ENCODE measurements around the gene NUP37.
"Not testable (repeated sequence)": the region's sequence is repeated elsewhere in the genome, so short reads cannot be mapped to it uniquely, and the experiment has no call there.

Gene NUP37

GRCh38 chr12:102089228-102089835 lies 30.6 kb downstream of the NUP37 start:
- not testable (repeated sequence) for DNase-seq

DNA sequence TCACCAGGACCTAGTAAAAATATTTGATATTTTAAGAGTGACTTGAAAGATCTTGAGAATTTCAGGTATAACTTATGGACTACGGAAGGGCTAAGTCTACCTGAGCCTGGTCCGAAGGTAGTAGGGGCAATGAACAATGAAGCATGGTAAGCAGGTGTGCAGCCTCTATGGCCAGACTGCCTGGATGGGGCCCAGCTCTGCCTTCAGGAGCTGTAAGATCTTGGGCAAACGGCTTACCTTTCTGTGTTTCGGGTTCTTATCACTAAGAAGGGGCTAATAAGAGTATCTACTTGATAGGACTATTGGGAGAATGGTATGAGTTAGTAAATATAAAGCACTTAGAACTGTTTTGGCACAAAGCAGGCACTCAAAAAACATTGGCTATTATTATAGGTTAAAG lies 39.1 kb downstream of the NUP37 start:
- no peak for DNase-seq

GRCh38 chr12:102072092-102072491 lies 47.8 kb downstream of the NUP37 start:
- DNase-seq: not testable (repeated sequence)

GRCh38 chr12:102069707-102070106 lies 50.2 kb downstream of the NUP37 start:
- DNase-seq: no peak

- DNase-seq: no peak
Observed at GRCh38 chr12:102067574-102068258, 52.2 kb downstream of the NUP37 start.

DNA sequence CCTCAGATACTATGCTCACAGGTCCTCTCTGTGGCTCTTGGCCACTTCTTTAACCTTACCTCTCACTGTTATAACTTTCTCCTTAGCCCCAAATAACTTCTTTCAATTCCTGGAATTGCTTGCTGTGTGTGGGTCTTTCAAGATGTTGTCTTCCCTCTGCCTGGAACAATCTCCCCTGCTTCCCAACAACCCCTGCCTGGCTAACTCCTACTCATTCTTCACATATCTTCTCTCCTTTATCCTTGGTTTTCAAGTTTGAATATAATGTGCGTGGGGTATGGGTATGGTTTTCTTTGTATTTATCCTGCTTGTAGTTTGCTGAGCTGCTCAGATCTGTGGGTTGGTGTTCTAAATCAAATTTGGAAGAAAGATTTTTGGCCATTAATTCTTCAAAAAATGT lies 55.4 kb downstream of the NUP37 start:
- DNase-seq: no peak

GRCh38 chr12:102063069-102063468 lies 56.8 kb downstream of the NUP37 start:
- DNase-seq: no peak

GRCh38 chr12:102062419-102062806 lies 57.5 kb downstream of the NUP37 start:
- DNase-seq: peak; percentile 3

- peak; percentile 96 for DNase-seq
Observed at GRCh38 chr12:102061560-102062418, 58.1 kb downstream of the NUP37 start, which contains the start of gene WASHC3. Gene WASHC3 (minus strand): TSS chr12:102061991. CDS start chr12:102061962, 29 bp downstream.

DNA sequence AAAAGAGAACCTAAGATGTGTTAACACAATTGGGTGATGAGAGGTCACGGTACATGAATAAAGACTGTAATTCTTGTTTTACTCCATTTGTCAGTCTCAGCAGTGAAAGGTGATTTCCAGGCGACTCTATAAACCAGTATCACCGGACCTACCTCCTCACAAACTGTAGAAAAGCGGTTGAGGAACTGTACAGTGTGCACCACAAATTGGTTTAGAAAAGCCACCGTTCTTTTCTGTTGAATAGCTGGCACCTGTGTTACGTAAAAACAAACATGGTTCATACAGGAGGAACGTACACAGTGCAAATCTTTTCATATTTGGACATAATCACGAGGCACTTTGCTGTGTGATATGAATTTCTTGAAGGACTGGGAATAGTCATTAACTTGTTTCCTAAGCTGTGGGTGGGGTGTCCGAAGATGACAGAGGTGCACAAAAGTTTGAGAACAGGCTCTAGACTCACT lies 58.8 kb downstream of the NUP37 start:
- no peak for DNase-seq

DNA sequence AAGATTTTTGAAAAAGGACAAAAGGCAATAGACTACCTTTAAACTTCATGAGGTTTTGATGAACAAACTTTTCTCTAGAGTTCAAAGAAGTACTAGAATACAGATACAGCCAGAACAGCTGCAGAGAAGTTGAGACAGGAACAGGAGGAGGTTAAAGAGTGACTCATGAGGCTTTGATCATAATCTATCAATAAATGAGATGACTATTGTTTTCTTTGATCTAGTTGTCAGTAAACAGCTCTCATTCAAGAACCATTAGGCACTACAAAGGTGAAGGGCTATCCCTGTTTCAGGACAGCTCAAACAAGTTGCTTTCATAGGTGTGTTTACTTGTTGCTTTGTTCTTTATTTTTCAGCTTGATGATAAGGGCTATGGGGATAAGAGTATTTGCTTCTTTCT lies 60.6 kb downstream of the NUP37 start:
- DNase-seq: peak; percentile 7

DNA sequence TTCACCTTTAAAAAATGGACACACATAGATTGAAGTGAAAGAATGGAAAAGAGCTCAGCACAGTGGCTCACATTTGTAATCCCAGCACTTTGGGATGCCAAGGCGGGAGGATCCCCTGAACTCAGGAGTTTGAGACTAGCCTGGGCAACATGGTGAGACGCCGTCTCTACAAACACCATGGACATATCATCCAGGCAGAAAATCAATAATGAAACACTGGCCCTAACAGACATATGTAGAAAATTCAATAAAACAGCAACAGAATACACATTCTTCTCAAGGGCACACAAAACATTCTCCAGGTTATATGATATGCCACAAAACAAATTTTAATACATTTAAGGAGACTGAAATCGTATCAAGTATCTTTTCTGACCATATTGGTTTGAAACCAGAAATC lies 65.6 kb downstream of the NUP37 start:
- no peak for DNase-seq

DNA sequence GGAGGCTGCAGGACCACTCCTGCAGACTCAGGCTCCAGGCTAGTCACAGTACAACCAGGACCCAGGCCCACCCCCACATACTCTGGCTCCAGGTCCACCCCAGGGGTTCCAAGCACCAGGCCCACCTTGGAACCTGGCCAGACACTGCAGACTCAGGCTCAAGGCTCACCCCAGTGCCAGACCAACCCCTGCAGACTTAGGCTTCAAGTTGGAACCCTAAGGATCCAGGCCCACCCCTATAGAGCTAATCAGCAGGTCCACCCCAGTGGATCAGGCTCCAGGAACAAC lies 66.9 kb downstream of the NUP37 start:
- DNase-seq: no peak

DNA sequence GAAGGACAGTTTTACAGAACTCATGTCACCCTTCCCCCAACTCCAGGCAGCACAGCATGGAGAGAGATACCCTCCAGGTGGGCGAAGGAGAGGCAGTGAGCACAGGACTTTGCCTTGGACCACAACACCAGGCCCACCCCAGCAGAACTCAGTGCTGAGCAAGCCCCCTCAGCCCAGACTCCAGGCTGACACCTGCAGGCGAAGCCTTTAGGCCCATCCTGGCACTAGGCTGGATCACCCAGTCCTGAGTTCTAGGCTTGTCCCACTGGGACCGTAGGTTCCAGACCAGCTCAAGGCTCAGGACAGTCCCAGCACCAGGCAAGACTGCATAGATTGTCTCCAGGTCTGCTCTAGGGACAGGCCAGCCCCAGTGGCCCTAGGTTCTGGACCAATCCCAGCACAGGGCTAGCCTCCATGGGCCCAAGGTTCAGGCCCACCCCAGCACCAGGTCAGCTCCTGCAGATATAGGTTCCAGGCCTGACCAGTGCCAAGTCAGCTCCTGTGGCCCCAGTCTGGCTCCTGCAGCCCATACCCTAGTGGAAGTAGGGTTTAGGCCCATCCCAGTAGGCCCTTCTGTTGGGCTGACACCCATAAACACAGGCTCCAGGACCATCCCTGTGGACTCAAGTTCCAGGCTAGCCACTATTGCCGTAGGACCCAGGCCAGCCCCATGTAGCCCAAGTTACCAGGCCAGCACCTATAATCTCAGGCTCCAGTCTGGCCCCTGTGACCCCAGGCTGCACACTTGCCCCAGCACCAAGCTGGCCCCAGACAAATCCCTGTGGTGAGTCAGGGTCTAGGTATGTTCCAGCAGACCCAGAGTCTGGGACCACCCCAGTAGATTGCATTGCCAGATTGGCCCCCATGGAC lies 67.5 kb downstream of the NUP37 start:
- DNase-seq: no peak

DNA sequence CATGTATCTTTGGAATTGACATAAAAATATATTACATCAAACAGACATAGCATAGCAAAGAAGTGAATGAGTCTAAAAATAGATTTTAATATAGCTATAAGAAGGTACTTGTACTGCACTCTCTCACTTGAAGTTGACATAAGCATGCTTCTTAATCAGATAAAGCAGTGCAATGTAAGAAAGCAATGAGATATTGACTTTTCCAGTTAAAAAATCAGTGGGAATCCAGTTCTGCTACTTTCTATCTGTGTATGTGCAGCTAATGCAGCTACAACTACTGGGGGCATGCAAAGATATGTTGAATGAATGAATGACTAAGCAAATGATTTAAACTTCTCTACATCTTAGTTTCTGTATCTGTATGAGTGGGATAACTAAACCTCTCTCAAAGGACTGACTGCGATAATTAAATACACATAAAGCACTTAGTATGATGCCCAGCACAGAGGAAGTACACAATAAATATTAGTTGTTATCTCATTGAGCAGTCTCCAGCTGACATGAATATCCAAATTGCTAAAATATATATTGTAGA lies 68.4 kb downstream of the NUP37 start:
- DNase-seq: no peak

- no peak for DNase-seq
Observed at GRCh38 chr12:102050660-102051430, 69.1 kb downstream of the NUP37 start.

GRCh38 chr12:102043928-102044327 lies 76.0 kb downstream of the NUP37 start:
- peak; percentile 26 for DNase-seq

- no peak for DNase-seq
Observed at GRCh38 chr12:102033991-102034745, 85.7 kb downstream of the NUP37 start.

DNA sequence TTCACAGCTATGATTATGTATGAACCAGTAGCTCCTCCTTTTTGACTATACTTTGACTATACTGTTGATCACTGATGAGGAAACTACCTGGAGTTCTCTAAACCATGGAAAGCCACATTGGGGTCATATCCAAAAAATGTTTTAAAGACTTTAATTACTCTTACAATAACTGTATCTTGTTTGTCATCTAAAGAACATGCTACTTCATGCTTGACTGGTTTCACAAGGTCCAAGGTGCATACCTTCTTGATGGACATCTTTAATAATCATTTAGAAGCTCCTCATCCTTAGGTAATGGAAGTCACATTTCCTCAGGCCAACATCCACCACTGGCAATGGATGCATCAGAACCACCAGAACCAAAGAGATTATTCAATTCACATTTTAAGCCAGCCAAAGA lies 88.1 kb downstream of the NUP37 start:
- DNase-seq: no peak

DNA sequence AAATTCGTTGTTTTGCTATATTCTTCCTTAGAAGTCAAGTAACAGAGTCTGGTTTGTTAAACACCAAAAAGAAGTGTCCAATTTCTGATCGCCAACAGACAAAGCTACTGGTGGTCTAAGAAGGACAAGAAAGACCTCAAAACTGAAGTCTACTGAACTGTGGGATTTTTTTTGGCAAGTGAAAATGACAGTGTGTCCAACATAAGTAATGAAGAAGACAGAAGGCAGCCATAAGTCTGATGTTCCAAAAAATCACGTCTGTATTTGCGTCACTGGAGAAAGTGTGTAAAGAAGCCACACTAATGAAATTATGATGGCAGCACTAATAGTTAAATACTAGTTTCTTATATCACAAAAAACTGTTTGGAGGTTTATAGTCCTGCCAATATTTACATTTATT lies 90.8 kb downstream of the NUP37 start:
- no peak for DNase-seq

GRCh38 chr12:102026728-102027127 lies 93.2 kb downstream of the NUP37 start:
- no peak for DNase-seq

All from CD4-positive, alpha-beta T cell treated with Interleukin-6 for 4 hours (primary cell).